Measurements from ENCODE around the gene TPST1.

TPST1 gene

DNA sequence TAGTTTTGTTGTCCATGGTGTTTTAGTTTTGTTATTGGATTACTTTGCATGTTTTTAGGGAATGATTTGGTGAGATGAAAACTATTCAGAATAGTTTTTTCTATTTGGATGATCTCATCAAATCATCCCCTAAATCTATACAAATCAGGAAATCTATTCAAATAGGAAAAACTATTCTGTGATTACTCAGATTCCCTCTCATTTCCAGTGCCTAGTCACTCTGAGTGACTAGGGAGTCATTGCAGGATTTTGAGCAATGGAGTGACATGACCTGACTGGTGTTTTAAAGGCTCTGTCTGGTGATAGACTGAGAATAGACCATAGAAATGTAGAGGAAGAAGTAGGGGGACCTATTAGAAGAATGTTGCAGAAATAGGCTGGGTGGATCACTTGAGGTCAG, 72.4 kb downstream of the TPST1 start:
- Mint-ChIP-seq H3K36me3 (ENCODE audit: low read depth) (peaks cover 28% of the 10 kb centered on the region), H3K27me3 (ENCODE audit: low read depth, poor library complexity) (no peaks in the 10 kb centered on the region), H3K27ac (no peak overlapping the region), H3K4me3 (no peak overlapping the region), H3K9me3 (peaks cover 14% of the 10 kb centered on the region), H3K4me1 (peaks cover 11% of the 10 kb centered on the region)
- TF ChIP-seq, protein P1, sequence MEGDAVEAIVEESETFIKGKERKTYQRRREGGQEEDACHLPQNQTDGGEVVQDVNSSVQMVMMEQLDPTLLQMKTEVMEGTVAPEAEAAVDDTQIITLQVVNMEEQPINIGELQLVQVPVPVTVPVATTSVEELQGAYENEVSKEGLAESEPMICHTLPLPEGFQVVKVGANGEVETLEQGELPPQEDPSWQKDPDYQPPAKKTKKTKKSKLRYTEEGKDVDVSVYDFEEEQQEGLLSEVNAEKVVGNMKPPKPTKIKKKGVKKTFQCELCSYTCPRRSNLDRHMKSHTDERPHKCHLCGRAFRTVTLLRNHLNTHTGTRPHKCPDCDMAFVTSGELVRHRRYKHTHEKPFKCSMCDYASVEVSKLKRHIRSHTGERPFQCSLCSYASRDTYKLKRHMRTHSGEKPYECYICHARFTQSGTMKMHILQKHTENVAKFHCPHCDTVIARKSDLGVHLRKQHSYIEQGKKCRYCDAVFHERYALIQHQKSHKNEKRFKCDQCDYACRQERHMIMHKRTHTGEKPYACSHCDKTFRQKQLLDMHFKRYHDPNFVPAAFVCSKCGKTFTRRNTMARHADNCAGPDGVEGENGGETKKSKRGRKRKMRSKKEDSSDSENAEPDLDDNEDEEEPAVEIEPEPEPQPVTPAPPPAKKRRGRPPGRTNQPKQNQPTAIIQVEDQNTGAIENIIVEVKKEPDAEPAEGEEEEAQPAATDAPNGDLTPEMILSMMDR (IDR thresholded peaks at IDR 0.05): no peak
- no peak for DNase-seq

DNA sequence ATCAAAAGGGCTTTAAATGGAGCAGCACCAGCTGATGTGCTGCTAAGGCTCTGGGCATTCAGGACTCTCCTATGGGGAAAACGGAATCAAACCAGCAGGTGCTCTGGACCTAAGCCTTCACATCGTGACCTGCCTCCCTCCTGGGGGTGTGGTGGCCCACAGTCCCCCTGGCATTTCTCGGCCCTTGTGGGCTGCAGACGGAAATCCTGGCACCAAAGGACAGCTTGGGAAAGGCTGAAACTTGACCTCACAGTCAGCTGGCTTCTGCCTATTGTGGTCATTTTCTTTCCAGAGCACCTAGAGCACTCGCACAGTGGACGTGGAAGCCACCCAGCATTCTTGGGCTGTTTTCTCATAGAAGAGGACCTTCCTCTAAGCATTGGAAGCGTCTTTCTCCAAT, 74.8 kb downstream of the TPST1 start:
- no peak overlapping the region for H3K27ac Mint-ChIP-seq
- no peak for DNase-seq
- peaks cover 15% of the 10 kb centered on the region for H3K4me1 Mint-ChIP-seq
- H3K4me3 Mint-ChIP-seq: no peak overlapping the region
- H3K27me3 Mint-ChIP-seq (ENCODE audit: low read depth, poor library complexity): no peaks in the 10 kb centered on the region
- TF ChIP-seq, protein P1 (IDR thresholded peaks at IDR 0.05): no peak
- H3K36me3 Mint-ChIP-seq (ENCODE audit: low read depth): peaks cover 14% of the 10 kb centered on the region
- H3K9me3 Mint-ChIP-seq: peaks cover 3% of the 10 kb centered on the region

DNA sequence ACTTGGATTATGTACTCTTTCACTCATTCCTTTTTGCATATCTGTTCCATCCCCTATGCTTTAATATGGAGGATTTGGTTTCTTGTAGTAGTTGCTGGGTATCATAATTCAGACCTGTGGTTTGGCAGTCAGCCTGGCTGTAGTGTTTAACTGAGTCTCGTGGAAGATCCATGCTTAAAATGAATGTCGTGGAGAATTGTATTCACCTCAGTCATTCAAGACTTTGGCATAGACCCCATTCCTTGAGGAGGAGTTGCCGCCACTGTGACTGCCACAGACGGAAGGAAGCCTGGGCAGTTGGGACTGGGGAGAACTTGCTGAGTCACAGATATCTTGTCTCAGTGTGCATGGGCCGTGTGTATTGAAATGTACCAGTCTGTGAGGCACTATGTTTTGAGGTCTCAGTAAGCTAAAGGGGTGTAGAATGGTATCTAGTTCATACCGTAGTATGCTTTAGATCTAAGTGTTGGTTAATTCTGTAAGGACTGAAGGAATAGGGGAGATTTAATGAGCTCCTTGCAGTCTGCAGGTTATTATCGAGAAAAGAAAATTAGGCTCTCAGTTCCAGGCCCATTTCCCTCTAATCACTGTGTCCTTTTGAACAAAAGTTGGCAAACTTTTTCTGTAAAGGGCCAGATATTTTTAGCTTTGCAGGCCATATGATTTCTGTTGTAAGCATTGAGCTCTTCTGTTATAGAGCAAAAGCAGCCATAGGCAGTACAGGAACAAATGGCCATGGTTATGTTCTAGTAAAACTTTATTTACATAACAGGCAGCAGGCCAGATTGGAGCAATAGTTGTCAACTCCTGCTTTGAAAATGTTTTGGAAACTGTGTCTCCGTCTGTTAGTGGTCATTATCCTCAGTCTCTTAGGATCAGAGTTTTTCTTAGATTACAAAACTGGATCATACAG, 76.8 kb downstream of the TPST1 start:
- Mint-ChIP-seq H3K27ac (peak overlapping the region; percentile 40), H3K27me3 (ENCODE audit: low read depth, poor library complexity) (no peaks in the 10 kb centered on the region), H3K9me3 (peaks cover 19% of the 10 kb centered on the region), H3K36me3 (ENCODE audit: low read depth) (peaks cover 25% of the 10 kb centered on the region), H3K4me3 (no peak overlapping the region), H3K4me1 (peaks cover 15% of the 10 kb centered on the region)
- TF ChIP-seq, protein P1 (IDR thresholded peaks at IDR 0.05): no peak
- DNase-seq: no peak

DNA sequence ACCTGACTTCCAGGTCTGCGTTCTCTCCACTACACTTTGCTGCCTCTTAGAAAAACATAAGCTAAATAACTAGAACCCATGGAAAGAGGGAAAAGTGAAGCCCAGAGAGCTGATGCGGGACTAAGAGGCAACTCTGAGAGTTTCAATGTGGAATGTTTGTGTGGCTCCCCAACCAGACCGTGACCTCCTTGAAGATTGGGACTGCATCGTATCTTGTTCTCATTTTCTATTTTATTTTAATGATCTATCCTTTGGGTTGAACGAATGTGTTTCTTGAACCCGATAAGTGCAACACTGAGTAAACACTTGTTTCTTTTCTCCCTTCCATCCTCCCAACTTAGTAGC, 77.4 kb downstream of the TPST1 start:
- TF ChIP-seq, protein P1 (IDR thresholded peaks at IDR 0.05): no peak
- H3K27ac Mint-ChIP-seq: peak overlapping the region; percentile 85
- peaks cover 19% of the 10 kb centered on the region for H3K9me3 Mint-ChIP-seq
- no peaks in the 10 kb centered on the region for H3K27me3 Mint-ChIP-seq (ENCODE audit: low read depth, poor library complexity)
- peaks cover 25% of the 10 kb centered on the region for H3K36me3 Mint-ChIP-seq (ENCODE audit: low read depth)
- H3K4me1 Mint-ChIP-seq: peaks cover 15% of the 10 kb centered on the region
- no peak overlapping the region for H3K4me3 Mint-ChIP-seq
- DNase-seq: no peak

DNA sequence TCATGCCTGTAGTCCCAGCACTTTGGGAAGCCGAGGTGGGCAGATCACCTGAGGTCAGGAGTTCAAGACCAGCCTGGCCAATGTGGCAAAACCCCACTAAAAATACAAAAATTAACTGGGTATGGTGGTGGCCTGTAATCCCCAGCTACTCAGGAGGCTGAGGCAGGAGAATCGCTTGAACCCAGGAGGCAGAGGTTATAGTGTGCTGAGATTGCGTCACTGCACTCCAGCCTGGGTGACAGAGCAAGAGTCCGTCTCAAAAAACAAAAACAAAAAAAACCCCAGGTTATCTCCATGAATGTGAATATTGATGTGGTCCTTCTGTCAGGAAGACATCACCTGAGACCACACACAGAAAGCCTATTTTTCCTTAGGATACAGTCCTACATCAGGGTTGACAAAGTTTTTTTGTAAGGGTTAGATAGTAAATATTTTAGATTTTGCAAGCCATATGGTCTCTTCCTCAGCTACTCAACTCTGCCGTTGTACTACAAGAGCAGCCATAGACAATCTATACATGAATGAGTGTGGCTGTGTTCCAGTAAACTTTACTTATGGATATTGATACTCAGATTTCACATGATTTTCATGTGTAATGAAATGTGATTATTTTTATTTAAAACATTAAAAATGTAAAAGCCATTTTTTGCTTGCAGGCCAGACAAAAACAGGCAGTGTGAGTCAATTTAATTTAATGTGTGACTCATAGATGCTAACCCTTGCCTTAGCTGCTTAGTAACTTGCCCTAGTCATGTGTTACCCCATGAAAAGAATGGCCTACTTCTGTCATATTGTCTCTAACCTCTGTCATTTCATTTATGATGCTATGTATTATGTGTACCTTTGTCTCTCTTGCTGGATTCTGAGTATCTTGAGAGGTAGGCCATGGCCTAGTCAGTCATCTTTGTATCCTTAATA, 78.1 kb downstream of the TPST1 start:
- DNase-seq: no peak
- Mint-ChIP-seq H3K9me3 (peaks cover 19% of the 10 kb centered on the region), H3K4me3 (no peak overlapping the region), H3K36me3 (ENCODE audit: low read depth) (peaks cover 21% of the 10 kb centered on the region), H3K4me1 (peaks cover 15% of the 10 kb centered on the region), H3K27ac (peak overlapping the region; percentile 85), H3K27me3 (ENCODE audit: low read depth, poor library complexity) (no peaks in the 10 kb centered on the region)
- TF ChIP-seq, protein P1 (IDR thresholded peaks at IDR 0.05): no peak

Data from nephron progenitor cell (in vitro differentiated cells).